Brain microvascular endothelial cell (primary cell): ENCODE results near the gene FOXN1.

Experiments used
- DNase-seq: peaks from one replicate; pipeline ENCODE4 v3.0.0-alpha.2; 2020
- H3K27ac ChIP-seq: fragments of 250-450 bp; sonication (Bioruptor Pico); 2 replicates; pipeline ENCODE4 v1.5.1; 2020; ENCODE audit warnings: mild to moderate bottlenecking, moderate library complexity
- H3K27me3 ChIP-seq: fragments of 250-450 bp; sonication (Bioruptor Pico); replicated peaks from 2 replicates; pipeline ENCODE4 v1.5.1; 2020; ENCODE audit warnings: mild to moderate bottlenecking
- H3K36me3 ChIP-seq: fragments of 250-450 bp; sonication (Bioruptor Pico); replicated peaks from 2 replicates; pipeline ENCODE4 v1.5.1; 2020; ENCODE audit warnings: mild to moderate bottlenecking
- H3K4me3 ChIP-seq: 2 replicates; pipeline ENCODE4 v1.5.1; 2011; ENCODE audit warnings: low read depth, mild to moderate bottlenecking, control low read depth, low read length, moderate library complexity
- in situ Hi-C: cut with HindIII; loops from 2 replicates; pipeline ENCODE4 v1.10.0; 2017; ENCODE audit warnings: low sequenced_read_pairs, low pct_ligation_motif_present
- TF ChIP-seq, protein P1 (sequence below): IDR thresholded peaks from 2 replicates; pipeline ENCODE4 v1.5.1; 2011; ENCODE audit warnings: low read depth, mild to moderate bottlenecking, moderate library complexity, low read length, control low read depth, inconsistent platforms; ENCODE audit errors: missing control alignments

The FOXN1 gene

DNA sequence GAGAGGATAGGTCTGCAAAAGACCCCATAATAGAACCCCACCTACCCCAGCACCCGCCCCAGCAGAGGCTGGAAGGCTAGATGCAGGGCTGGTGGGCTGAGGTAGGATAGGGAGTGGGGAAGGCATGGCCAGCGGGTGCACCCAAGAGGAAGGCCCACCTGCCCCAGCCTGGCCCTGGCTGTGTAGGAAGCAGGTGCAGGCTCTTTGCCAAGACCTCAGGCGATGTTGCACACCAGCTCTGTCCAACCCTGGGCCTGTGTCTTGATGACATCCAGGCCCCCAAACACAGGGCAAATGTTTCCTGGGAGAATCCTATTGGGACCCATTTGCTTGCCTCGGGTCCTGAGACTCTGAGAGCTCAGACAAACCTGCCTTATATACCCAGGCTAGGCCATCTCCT, 34.1 kb downstream of the FOXN1 start:
- TF ChIP-seq, protein P1, sequence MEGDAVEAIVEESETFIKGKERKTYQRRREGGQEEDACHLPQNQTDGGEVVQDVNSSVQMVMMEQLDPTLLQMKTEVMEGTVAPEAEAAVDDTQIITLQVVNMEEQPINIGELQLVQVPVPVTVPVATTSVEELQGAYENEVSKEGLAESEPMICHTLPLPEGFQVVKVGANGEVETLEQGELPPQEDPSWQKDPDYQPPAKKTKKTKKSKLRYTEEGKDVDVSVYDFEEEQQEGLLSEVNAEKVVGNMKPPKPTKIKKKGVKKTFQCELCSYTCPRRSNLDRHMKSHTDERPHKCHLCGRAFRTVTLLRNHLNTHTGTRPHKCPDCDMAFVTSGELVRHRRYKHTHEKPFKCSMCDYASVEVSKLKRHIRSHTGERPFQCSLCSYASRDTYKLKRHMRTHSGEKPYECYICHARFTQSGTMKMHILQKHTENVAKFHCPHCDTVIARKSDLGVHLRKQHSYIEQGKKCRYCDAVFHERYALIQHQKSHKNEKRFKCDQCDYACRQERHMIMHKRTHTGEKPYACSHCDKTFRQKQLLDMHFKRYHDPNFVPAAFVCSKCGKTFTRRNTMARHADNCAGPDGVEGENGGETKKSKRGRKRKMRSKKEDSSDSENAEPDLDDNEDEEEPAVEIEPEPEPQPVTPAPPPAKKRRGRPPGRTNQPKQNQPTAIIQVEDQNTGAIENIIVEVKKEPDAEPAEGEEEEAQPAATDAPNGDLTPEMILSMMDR, result no peak
- H3K36me3 ChIP-seq, result no peaks in the 10 kb centered on the region
- DNase-seq, result no peak
- H3K27ac ChIP-seq, result no peak overlapping the region
- no peak overlapping the region for H3K4me3 ChIP-seq
- H3K27me3 ChIP-seq, result no peaks in the 10 kb centered on the region
- in situ Hi-C loops, result no loop called here

- DNase-seq, result no peak
- no peaks in the 10 kb centered on the region for H3K36me3 ChIP-seq
- H3K27me3 ChIP-seq, result no peaks in the 10 kb centered on the region
- in situ Hi-C loops, result no loop called here
- H3K4me3 ChIP-seq, result no peak overlapping the region
- no peak overlapping the region for H3K27ac ChIP-seq
- TF ChIP-seq, protein P1, result no peak
Measured at GRCh38 chr17:28541439-28541838, 35.3 kb downstream of the FOXN1 start.

GRCh38 chr17:28544402-28545140, 38.4 kb downstream of the FOXN1 start:
- Histone ChIP-seq H3K4me3 (no peak overlapping the region), H3K27me3 (no peaks in the 10 kb centered on the region), H3K36me3 (no peaks in the 10 kb centered on the region), H3K27ac (no peak overlapping the region)
- DNase-seq, result no peak
- in situ Hi-C loops, result no loop called here
- TF ChIP-seq, protein P1, result no peak

- no peak overlapping the region for H3K27ac ChIP-seq
- H3K27me3 ChIP-seq, result no peaks in the 10 kb centered on the region
- in situ Hi-C loops, result no loop called here
- H3K4me3 ChIP-seq, result no peak overlapping the region
- H3K36me3 ChIP-seq, result no peaks in the 10 kb centered on the region
- TF ChIP-seq, protein P1, result no peak
- DNase-seq, result no peak
Measured at GRCh38 chr17:28545141-28545503, 39.0 kb downstream of the FOXN1 start.

GRCh38 chr17:28545787-28546415, 39.8 kb downstream of the FOXN1 start:
- Histone ChIP-seq H3K4me3 (no peak overlapping the region), H3K27me3 (no peaks in the 10 kb centered on the region), H3K36me3 (no peaks in the 10 kb centered on the region), H3K27ac (no peak overlapping the region)
- in situ Hi-C loops, result no loop called here
- TF ChIP-seq, protein P1, result no peak
- no peak for DNase-seq
